ENCODE results near the gene CDCP1. TPM values are rescaled to one million over a fixed set of nuclear protein-coding genes. Genes with fewer than 3 reads are reported as not detected.

The CDCP1 gene
- total and polyA plus RNA-seq, 2 experiments from 2014 or later: 0.12 TPM; not detected in 1

- Histone ChIP-seq H3K4me1 (ENCODE audit: low read depth) (peaks cover 36% of the 10 kb centered on the region), H3K4me3 (no peak overlapping the region), H3K9me3 (ENCODE audit: low read depth) (no peaks in the 10 kb centered on the region), H3K27me3 (no peaks in the 10 kb centered on the region), H3K36me3 (no peaks in the 10 kb centered on the region), H3K27ac (no peak overlapping the region)
- DNase-seq (ENCODE audit: low read depth in 1 of 2, low spot score in 1 of 2): no peak
- no peak for TF ChIP-seq CTCF (IDR thresholded peaks at IDR 0.05; ENCODE audit: low read depth, low read length)
These were observed 19.4 kb downstream of the CDCP1 start for GRCh38 chr3:45126730-45127129.

GRCh38 chr3:45125550-45126026 lies 20.6 kb downstream of the CDCP1 start:
- Histone ChIP-seq H3K4me1 (ENCODE audit: low read depth) (peaks cover 36% of the 10 kb centered on the region), H3K27me3 (no peaks in the 10 kb centered on the region), H3K9me3 (ENCODE audit: low read depth) (no peaks in the 10 kb centered on the region), H3K27ac (no peak overlapping the region), H3K4me3 (no peak overlapping the region), H3K36me3 (no peaks in the 10 kb centered on the region)
- TF ChIP-seq CTCF (IDR thresholded peaks at IDR 0.05; ENCODE audit: low read depth, low read length): no peak
- DNase-seq (ENCODE audit: low read depth in 1 of 2, low spot score in 1 of 2): peak in 1 of 2 donors; percentile 52

- TF ChIP-seq CTCF (IDR thresholded peaks at IDR 0.05; ENCODE audit: low read depth, low read length): no peak
- Histone ChIP-seq H3K9me3 (ENCODE audit: low read depth) (no peaks in the 10 kb centered on the region), H3K36me3 (no peaks in the 10 kb centered on the region), H3K4me3 (no peak overlapping the region), H3K27ac (no peak overlapping the region), H3K4me1 (ENCODE audit: low read depth) (peaks cover 36% of the 10 kb centered on the region), H3K27me3 (no peaks in the 10 kb centered on the region)
- DNase-seq (ENCODE audit: low read depth in 1 of 2, low spot score in 1 of 2): no peak
These were observed 21.2 kb downstream of the CDCP1 start for GRCh38 chr3:45124956-45125355.

GRCh38 chr3:45124352-45124751 lies 21.8 kb downstream of the CDCP1 start:
- H3K36me3 ChIP-seq: no peaks in the 10 kb centered on the region
- peak overlapping the region; percentile 70 for H3K27ac ChIP-seq
- H3K9me3 ChIP-seq (ENCODE audit: low read depth): no peaks in the 10 kb centered on the region
- H3K4me3 ChIP-seq: no peak overlapping the region
- no peak for TF ChIP-seq CTCF (IDR thresholded peaks at IDR 0.05; ENCODE audit: low read depth, low read length)
- peaks cover 38% of the 10 kb centered on the region for H3K4me1 ChIP-seq (ENCODE audit: low read depth)
- no peaks in the 10 kb centered on the region for H3K27me3 ChIP-seq
- DNase-seq (ENCODE audit: low read depth in 1 of 2, low spot score in 1 of 2): peak; percentile 49 to 50

GRCh38 chr3:45123581-45124269 lies 22.5 kb downstream of the CDCP1 start:
- no peaks in the 10 kb centered on the region for H3K27me3 ChIP-seq
- TF ChIP-seq CTCF (IDR thresholded peaks at IDR 0.05; ENCODE audit: low read depth, low read length): no peak
- no peak overlapping the region for H3K4me3 ChIP-seq
- H3K9me3 ChIP-seq (ENCODE audit: low read depth): no peaks in the 10 kb centered on the region
- peaks cover 45% of the 10 kb centered on the region for H3K4me1 ChIP-seq (ENCODE audit: low read depth)
- no peaks in the 10 kb centered on the region for H3K36me3 ChIP-seq
- DNase-seq (ENCODE audit: low read depth in 1 of 2, low spot score in 1 of 2): peak in 1 of 2 donors; percentile 47
- H3K27ac ChIP-seq: peak overlapping the region; percentile 70
